Measurements from ENCODE around the gene IMMT.
"Not testable (repeated sequence)": the region's sequence is repeated elsewhere in the genome, so short reads cannot be mapped to it uniquely, and the experiment has no call there.

Gene IMMT

DNA sequence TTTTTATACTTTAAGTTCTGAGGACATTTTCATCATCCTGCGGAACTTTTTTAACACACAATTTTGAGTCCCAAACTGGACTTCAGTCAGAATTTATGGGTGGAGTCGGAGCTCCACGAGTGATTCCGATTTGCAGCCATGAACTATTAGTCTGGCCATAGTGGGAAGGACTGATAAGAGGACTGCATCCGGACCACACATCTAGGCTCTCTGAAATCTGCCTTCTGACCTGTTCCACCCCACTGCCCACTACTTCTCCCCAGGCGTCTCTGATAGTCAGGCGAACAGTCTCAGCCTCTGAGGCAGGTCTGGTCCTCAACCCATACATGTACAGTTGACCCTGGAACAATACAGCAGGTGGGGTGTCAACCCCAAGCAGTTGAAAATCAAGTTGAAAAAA lies 9.2 kb upstream of the IMMT start:
- DNase-seq (ENCODE audit: low read depth in 1 of 2, low spot score in 1 of 2): no peak
- in situ Hi-C loops (cut with HindIII; ENCODE audit: low pct_unique_long_range_greater_than_20kb, low sequenced_read_pairs): no loop called here
- TF ChIP-seq JUND (IDR thresholded peaks at IDR 0.05; ENCODE audit: low read depth): no peak

DNA sequence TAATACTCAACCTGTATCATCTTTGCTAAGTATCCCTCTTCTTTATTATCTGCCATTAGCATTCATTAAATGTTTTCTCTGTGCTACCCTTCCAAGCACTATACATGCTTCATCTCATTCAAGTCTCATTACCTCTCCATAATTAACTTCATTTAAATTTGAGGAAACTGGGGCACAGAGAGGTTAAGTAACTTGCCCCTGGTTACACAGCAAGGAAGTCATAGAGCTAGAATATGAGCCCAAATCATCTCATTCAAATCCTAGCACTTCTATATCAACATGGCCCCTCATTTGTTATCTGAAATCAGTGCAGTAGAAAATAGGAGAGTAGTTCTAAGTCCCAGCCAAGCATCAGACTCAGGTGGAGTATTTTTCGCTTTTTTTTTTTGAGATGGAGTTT lies 8.4 kb upstream of the IMMT start:
- DNase-seq (ENCODE audit: low read depth in 1 of 2, low spot score in 1 of 2): no peak
- no peak for TF ChIP-seq JUND (IDR thresholded peaks at IDR 0.05; ENCODE audit: low read depth)
- in situ Hi-C loops (cut with HindIII; ENCODE audit: low pct_unique_long_range_greater_than_20kb, low sequenced_read_pairs): no loop called here

DNA sequence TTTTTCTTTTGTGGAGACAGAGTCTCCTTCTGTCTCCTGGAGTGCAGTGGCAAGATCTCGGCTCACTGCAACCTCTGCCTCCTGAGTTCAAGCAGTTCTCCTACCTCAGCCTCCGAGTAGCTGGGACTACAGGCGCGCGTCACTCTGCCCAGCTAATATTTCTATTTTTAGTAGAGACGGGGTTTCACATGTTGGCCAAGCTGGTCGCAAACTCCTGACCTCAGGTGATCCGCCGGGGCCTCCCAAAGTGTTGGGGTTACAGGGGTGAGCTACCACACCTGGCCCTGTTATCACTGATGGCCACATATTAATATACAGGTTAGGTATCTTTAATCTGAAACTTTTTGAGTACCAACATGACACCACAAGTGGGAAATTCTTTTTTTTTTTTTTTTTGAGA lies 7.4 kb upstream of the IMMT start:
- no peak for TF ChIP-seq JUND (IDR thresholded peaks at IDR 0.05; ENCODE audit: low read depth)
- in situ Hi-C loops (cut with HindIII; ENCODE audit: low pct_unique_long_range_greater_than_20kb, low sequenced_read_pairs): no loop called here
- no peak for DNase-seq (ENCODE audit: low read depth in 1 of 2, low spot score in 1 of 2)

DNA sequence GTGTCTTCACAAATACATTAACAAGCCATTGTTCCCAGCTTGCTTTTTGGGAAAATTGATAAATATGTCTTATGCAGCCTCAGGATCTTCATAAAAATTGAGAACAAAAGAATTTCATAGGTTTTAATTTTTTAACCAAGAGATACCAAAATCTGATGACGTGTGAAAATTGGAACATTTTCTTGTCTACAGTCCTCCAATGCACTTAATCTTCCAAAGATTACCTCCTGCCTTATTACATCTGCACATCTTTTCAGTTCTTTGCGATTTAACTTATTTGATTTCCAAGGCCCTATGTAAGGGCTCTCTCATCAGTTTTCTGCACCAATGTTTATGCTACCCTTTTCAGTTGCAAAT lies 7.1 kb upstream of the IMMT start:
- no peak for TF ChIP-seq JUND (IDR thresholded peaks at IDR 0.05; ENCODE audit: low read depth)

DNA sequence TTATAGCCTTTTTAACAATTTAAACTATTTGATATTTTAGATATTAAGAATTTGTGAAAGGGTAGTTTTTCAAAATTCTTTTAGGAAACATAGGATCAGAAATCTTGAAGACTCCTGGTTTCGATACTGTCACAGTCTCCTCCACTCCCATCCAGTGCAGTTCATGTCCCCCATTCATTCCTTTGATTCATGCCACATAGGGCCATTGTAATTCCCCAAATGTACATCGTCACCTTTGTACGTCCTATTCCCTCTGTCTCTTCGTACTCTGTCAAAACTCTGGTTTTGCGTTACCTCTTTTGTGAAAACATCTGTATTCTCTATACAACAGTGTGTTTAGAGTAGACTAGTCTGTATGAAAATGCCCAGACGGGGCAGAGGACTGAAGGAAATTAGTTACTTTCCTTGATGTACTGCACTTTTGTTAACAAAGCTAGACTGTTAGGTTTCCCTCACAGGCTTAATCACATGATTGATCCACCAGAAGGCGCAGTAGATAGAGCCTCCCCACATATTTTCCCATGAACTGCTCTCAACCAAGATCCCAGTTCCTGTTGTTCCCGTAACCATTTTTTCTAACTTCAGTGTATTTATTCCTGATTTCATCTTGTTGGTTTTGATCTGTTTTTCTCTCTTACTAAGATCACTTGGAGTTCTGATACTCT lies 6.5 kb upstream of the IMMT start:
- in situ Hi-C loops (cut with HindIII; ENCODE audit: low pct_unique_long_range_greater_than_20kb, low sequenced_read_pairs): no loop called here
- TF ChIP-seq JUND (IDR thresholded peaks at IDR 0.05; ENCODE audit: low read depth): no peak
- no peak for DNase-seq (ENCODE audit: low read depth in 1 of 2, low spot score in 1 of 2)

More for the DNA sequence above, 7.1 kb upstream of the IMMT start:
- no peak for DNase-seq (ENCODE audit: low read depth in 1 of 2, low spot score in 1 of 2)
- in situ Hi-C loops (cut with HindIII; ENCODE audit: low pct_unique_long_range_greater_than_20kb, low sequenced_read_pairs): no loop called here

DNA sequence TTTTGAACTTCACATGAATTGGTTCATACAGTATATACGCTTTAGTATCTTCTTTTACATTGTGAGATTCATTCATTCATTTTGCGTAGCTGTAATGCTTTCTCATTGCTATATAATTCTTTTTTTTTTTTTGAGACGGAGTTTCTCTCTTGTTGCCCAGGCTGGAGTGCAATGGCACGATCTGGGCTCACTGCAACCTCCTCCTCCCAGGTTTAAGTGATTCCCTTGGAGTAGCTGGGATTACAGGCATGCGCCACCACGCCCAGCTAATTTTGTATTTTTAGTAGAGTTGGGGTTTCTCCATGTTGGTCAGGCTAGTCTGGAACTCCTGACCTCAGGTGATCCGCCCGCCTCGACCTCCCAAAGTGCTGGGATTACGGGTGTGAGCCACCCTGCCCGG lies 5.3 kb upstream of the IMMT start:
- DNase-seq (ENCODE audit: low read depth in 1 of 2, low spot score in 1 of 2); in situ Hi-C loops (cut with HindIII; ENCODE audit: low pct_unique_long_range_greater_than_20kb, low sequenced_read_pairs): not testable (repeated sequence)

DNA sequence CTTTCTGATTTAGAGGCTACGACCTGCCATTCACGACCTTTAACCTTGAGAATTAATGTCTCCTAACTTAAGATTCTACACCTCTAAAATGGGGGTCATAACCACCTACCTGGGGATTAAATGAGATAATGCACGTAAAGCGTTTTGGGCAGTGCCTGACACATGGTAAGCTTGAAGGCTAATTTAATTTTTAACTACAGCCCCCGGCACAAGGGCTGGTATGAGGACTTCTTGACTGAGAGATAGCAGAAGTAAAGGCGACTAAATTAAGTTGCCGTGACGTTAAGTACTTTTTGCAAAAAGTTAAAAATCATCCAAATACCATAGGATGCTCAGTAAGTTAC lies 4.5 kb upstream of the IMMT start:
- in situ Hi-C loops (cut with HindIII; ENCODE audit: low pct_unique_long_range_greater_than_20kb, low sequenced_read_pairs): no loop called here
- TF ChIP-seq JUND (IDR thresholded peaks at IDR 0.05; ENCODE audit: low read depth): no peak
- DNase-seq (ENCODE audit: low read depth in 1 of 2, low spot score in 1 of 2): no peak

DNA sequence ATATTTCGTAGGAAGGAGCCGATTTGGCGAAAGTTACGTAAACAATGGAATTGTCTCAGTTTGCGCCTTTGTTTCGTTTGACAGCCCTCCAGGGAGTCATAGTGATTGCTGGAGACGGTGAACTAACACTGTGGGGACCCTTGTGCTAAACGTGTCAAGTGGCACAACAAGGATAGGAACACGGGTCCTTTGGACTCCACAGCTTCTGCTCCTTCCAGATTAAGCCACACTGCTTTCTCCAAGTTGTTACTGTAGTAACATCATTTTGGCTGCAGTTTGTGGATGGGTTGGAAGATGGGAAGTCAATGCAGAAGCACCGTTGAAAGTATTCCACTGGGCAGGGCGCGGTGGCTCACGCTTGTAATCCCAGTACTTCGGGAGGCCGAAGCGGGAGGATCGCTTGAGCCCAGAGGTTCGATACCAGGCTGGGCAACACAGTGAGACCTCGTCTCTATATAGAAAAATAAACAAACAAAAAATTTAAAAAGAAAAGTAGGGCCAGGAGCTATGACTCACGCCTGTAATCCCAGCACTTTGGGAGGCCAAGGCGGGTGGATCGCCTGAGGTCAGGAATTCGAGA lies 636 bp upstream of the IMMT start:
- in situ Hi-C loops (cut with HindIII; ENCODE audit: low pct_unique_long_range_greater_than_20kb, low sequenced_read_pairs): no loop called here
- no peak for TF ChIP-seq JUND (IDR thresholded peaks at IDR 0.05; ENCODE audit: low read depth)
- DNase-seq (ENCODE audit: low read depth in 1 of 2, low spot score in 1 of 2): no peak

DNA sequence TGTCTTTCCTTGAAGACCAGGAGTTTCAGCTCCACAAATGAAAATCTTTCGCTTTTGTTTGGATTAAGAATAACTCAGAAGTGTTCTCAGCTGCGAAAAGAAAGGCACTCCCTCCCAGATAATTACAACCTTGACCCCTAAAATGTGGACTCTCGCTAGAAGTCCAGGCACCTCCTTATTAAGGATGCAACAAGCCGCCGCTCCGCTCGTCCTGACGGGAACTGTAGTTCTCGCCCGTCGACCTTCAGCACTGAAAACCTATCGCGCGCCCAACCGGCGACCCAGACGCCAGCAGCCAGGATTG lies 559 bp downstream of the IMMT start:
- DNase-seq (ENCODE audit: low read depth in 1 of 2, low spot score in 1 of 2): no peak
- in situ Hi-C loops (cut with HindIII; ENCODE audit: low pct_unique_long_range_greater_than_20kb, low sequenced_read_pairs): no loop called here
- TF ChIP-seq JUND (IDR thresholded peaks at IDR 0.05; ENCODE audit: low read depth): no peak

DNA sequence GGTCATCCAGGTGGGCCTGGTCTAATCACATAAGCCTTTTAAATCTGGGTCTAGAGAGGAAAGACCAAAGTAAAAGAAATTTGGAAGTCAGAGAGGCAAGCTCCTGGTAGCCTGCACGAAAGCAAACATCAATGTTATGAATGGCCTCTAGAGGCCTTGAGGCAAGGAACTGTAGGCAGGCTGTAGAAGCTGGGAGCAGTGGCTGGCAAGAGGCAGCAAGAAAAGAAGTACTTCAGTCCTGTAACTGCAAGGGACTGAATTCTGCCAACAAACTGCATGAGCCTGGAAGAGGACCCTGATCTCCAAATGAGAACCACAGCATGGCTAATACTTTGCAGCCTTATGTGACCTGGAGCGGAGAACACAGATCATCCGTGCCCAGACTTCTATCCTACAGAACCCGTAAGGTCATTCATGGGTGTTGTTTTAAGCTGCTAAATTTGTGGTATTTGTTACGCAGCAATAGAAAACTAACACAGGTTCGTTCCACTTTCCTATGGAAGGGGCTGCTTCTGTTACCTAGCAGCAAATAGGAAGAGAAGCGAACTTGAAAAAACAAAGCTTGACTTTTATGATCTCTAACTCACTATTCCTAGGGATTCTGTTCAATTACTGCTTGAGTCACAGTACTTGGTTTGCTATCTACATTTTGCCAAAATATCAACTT lies 1.2 kb downstream of the IMMT start:
- in situ Hi-C loops (cut with HindIII; ENCODE audit: low pct_unique_long_range_greater_than_20kb, low sequenced_read_pairs): no loop called here
- TF ChIP-seq JUND (IDR thresholded peaks at IDR 0.05; ENCODE audit: low read depth): no peak
- peak in 1 of 2 experiments; percentile 38 for DNase-seq (ENCODE audit: low read depth in 1 of 2, low spot score in 1 of 2)

DNA sequence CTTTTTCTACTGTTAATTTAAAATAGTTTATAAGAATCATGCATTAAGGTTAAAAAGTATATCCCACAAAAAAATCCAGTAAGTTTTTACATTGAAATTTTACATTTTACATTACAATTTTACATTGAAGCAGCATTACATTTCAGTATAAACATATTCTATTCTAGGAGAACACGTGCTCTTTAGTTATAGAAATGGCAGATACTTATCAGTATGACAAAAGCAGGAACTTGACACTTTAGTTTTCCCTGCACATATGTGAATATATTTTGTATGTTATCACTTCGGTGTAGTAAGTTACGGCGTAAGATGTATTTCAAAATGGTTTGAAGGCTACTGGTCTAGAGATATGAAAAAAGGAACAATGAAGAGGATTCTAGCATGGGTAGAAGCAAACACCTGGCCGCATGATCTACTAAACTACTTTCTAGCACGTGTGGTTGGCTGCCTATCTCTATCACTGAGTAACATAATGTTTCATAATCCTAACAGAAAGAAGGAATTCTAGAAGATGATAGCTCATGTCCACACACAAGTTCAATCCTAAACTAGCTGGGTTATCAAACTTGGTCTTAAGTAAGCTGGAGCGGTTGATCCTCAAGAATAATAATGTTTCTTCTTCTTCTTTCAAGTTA lies 5.4 kb downstream of the IMMT start:
- in situ Hi-C loops (cut with HindIII; ENCODE audit: low pct_unique_long_range_greater_than_20kb, low sequenced_read_pairs): no loop called here
- no peak for TF ChIP-seq JUND (IDR thresholded peaks at IDR 0.05; ENCODE audit: low read depth)
- DNase-seq (ENCODE audit: low read depth in 1 of 2, low spot score in 1 of 2): no peak

DNA sequence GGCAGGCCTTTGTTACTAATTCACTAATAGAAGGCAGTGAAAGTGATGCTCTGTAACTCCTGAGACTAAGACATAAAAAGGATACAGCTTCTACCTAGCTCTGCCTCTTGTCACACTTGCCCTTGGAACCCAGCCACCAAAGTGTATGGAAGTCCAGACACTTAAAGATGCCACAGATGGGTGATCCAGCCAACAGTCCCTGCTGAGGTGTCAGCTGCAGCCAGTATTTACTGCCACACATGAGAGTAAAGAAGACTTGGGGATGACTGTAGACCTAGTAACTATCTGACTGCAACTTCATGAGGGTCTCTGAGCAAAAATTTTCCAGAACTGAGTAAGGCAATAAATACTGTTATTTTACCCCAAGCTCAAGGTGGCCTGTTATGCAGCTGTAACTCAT lies 8.8 kb downstream of the IMMT start:
- TF ChIP-seq JUND (IDR thresholded peaks at IDR 0.05; ENCODE audit: low read depth): no peak
- DNase-seq (ENCODE audit: low read depth in 1 of 2, low spot score in 1 of 2): no peak
- in situ Hi-C loops (cut with HindIII; ENCODE audit: low pct_unique_long_range_greater_than_20kb, low sequenced_read_pairs): no loop called here

DNA sequence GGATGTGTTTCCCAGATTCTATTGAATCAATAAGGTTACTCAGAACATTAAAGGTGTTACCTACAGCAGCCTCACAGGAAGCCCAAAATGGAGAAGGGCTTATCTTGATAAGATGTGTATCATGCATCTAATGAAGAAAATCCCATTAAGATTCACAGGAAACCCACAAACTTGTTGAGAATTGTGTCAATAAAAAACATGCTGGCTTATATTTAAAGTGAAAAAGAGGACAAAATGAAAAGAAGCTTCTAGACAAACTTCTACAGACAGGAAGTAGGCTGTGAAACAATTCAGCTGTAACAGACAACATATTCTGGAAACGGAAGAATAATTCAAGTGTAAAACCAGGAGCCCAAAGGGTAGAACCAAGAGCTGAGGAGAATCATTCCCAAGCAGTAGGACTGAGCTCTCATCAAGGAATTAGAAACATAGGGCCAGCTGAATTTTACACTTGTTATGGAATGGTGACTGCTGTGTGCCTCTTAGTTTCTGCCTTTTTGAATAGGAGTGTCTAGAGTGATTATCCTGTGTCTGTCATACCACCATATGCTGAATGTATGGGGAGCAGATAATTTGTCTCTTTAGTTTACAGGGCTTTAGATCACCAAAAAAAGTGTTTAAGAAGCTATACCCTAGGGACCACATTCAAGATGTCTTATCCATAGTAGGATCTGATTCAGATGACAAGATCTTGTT lies 9.6 kb downstream of the IMMT start:
- no peak for DNase-seq (ENCODE audit: low read depth in 1 of 2, low spot score in 1 of 2)
- in situ Hi-C loops (cut with HindIII; ENCODE audit: low pct_unique_long_range_greater_than_20kb, low sequenced_read_pairs): no loop called here
- TF ChIP-seq JUND (IDR thresholded peaks at IDR 0.05; ENCODE audit: low read depth): no peak

Measured in T47D (cell line).